Caki2 (cell line): Measurements from ENCODE around the gene KCTD14. TPM values are rescaled to one million over a fixed set of nuclear protein-coding genes. Genes with fewer than 3 reads are reported as not detected.
"Not testable (repeated sequence)": the region's sequence is repeated elsewhere in the genome, so short reads cannot be mapped to it uniquely, and the experiment has no call there.

Source experiments
- DNase-seq: peaks from one replicate; pipeline ENCODE4 v3.0.0-alpha.2; 2015; ENCODE audit warnings: low read depth
- in situ Hi-C: cut with HindIII; loops from 2 replicates; pipeline ENCODE4 v1.10.0; 2016; ENCODE audit warnings: low sequenced_read_pairs, low pct_unique_long_range_greater_than_20kb, mixed read lengths
- total RNA-seq: library from RNA; depleted of rRNA; stranded (reverse); fragments of >200 nt; shearing (Covaris generic); gene quantifications from 2 replicates; pipeline ENCODE4 v1.2.3, GENCODE V29; 2014; ENCODE audit warnings: low replicate concordance

KCTD14 gene
- total RNA-seq, 1 experiment from 2014 or later = 7.2 TPM

DNA sequence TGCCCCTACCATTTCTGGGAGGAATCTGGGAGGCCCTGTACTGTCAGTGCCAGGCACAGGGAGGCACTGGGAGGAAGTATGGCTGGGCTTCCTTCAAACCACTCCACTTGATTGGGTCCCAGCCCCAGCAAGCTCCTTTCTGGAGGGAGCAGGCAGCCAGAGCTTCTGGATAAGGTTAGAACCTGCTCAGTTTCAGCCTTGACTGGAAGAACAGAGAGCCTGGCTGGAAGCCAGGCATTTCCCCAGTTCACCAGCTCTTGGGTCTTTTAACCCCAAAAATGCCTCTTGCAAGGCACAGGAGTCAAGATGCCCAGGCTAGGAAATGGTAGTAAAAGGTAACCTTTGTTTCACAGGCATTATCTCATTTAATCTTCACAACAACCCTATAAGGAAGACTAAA lies 9.0 kb upstream of the KCTD14 start:
- in situ Hi-C loops = no loop called here
- no peak for DNase-seq

DNA sequence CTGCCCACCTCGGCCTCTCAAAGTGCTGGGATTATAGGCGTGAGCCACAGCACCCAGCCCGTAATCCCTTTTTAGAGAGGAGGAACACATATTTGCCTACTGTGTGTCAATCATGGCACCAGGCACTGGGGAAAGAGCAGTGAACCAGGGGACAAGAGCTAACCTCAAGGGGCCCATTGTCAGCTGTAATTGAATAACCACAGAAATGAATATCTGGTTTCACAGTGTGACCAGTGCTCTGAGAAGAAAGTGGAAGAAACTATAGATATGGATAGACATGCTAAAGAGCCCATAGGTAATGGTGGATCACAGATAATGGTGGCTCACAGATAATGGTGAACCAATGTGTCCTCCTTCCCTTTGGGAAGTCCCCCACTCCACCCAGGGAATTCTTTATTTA lies 8.6 kb upstream of the KCTD14 start:
- DNase-seq = no peak
- in situ Hi-C loops = no loop called here

DNA sequence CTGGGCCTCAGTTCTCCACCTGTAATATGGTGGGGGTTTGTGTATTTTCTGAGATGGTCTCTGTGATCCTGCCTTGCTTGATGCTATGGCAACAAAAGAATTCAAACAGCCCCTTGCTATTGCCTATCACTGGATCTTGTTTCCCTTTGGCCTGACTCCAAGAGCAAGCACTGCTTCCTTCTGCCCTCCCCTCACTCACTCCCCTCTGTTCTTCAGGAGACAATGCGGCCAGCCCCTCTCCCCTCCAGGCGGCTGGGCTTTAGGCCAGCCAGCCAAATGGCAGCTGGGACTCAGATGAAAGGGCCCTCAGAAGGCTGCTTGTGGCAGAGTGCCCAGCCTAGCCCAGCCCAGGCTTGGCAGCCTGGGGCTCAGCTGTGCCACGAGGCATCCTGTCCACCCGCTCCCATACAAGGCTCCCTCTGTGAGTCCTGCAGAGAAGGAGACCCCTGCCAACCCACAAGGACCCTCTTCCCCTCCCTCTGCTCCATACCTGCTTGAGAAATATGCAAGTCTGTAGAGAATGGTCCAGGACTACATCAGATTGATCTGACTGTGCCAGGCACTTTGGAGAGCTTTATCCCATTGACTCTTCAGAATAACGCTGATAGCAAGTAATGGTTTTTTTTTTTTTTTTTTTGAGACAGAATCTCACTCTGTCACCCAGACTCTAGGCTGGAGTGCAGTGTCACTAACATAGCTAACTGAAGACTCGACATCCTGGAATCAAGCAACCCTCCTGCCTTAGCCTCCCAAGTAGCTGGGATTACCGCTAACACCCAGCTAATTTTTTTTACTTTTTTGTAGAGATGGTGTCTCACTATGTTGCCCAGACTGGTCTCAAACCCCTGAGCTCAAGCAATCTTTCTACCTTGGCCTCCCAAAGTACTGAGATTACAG lies 7.6 kb upstream of the KCTD14 start:
- in situ Hi-C loops = no loop called here
- no peak for DNase-seq

DNA sequence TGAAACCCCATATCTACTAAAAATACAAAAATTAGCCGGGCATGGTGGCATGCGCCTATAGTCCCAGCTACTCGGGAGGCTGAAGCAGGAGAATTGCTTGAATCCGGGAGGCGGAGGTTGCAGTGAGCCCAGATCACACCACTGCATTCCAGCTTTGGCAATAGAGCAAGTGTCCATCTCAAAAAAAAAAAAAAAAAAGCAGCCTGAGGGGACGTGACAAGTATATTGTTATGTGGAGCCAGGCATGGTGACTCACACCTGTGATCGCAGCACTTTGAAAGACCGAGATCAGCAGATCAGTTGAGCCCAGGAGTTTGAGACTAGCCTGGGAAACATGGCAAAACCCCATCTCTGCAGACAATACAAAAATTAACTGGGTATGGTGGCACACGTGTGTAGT lies 5.3 kb upstream of the KCTD14 start:
- DNase-seq, in situ Hi-C loops: not testable (repeated sequence)

DNA sequence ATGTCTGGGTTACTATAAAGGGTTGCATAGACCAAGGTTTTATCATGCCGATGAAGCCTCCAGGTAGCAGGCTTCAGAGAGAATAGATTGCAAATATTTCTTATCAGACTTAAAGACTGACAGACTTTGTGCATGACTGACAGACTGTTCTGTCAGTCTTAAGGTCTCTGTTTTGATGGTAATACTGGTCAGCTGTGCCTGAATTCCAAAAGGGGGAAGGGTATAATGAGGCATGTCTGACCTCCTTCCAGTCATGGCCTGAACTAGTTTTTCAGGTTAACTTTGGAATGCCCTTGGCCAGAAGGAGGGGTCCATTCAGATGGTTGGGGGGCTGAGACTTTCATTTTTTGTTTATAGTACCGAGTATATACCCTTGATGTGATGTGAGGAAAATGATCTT lies 4.7 kb upstream of the KCTD14 start:
- in situ Hi-C loops = no loop called here
- DNase-seq = no peak

DNA sequence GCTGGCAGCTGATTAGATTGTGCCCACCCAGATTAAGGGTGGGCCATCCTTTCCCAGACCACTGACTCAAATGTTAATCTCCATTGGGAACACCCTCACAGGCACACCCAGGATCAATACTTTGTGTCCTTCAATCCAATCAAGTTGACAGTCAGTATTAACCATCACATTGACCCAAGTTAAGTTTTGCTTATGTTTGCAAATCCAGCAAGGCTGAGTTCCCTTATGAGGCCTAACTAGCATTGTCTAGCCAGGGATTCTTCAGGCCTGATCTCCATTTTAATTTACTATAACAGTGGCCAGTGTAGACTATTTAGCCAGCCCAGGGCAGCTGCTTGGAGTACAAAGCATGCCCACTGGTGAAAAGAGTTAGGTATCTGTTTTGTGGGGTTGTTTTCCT lies 2.3 kb upstream of the KCTD14 start:
- in situ Hi-C loops = no loop called here
- no peak for DNase-seq

DNA sequence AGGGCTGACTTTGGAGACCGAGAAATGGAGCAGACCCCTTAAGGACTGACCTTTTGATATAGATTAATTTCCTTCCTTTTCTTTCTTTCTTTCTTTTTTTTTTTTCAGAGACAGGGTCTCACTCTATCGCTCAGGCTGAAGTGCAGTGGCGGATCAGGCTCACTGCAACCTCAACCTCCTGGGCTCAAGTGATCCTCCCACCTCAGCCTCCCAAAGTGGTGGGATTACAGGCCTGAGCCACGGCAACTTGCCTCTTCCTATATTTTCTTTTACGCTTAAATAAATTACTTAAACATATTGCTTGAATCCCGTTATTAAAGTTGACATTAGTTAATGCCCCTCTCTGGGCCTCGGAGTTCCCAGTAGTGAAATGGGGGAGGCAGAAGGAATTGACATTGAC lies 350 bp upstream of the KCTD14 start:
- peak; percentile 22 for DNase-seq
- in situ Hi-C loops = no loop called here

DNA sequence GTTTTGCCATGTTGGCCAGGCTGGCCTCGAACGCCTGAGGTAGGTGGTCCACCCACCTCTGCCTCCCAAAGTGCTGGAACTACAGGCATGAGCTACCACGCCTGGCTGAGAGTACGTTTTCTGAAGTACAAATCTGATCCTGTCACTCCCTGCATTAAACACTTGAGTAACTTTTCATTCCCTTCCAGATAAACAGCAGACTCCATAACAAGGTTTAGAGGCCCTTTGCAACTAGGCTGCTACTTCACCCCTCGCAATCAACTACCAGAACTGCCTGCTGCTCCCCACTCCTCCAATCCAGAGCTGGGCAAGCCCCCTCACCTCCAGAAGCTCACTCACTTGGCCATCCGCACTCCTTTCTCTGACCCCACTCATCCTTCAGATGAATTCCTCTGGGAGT lies 1.5 kb downstream of the KCTD14 start:
- in situ Hi-C loops = no loop called here
- DNase-seq = no peak

DNA sequence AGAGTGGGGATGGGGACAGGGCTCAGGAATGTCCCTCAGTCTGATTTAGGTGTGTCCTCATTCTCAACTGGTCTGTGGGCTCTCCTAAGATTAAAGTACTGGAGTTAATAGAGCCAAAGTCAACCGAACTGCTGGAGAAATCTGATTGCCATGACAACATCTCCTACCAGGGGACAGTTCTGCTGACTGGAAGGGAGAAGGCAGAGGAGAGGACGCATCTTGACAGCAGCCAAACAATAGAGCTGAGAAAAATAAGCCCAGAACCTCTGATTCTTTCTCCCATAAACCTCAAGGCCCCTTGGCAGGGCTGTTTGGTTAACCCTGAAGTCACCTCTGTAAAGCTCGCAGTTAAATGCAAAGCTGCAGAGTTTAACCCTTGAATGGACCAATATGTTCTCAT lies 2.8 kb downstream of the KCTD14 start:
- in situ Hi-C loops = no loop called here
- DNase-seq = no peak

DNA sequence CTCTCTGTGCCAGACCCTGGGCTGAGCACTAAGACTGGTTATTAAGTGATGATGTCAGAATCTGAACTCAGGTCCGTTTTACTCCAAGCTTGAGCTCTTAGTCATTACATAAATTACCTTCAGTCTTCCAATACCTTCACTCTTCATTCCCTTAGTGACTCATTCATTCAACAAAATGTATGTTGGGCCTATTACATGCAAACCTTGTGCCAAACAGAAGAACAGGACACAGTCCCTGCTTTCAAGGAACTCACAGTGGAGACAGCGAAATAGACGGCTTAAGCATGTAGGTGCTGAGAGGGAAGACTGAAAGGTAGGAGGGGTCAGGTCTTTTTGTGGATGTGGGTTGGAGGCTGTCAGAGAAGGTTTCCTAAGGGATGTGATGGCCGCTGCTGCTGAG lies 3.3 kb downstream of the KCTD14 start:
- in situ Hi-C loops = no loop called here
- DNase-seq = no peak

DNA sequence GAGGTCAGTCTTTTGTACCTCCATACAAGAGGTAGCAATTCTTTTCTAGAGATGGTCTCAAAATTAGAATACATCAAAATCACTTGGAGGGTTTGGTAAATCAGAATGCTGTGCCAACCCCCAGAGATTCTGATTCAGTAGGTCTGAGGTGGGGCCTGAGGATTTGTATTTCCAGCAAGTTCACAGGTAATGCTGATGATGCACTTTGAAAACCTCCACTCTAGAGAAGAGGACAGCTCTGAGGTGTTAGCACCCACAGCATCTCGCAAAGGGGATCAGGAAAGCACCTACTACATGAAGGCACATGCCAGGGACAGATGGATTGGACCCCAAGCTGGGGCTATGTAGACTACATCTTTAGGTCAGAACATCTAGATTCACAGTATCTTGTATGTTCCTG lies 7.2 kb downstream of the KCTD14 start:
- in situ Hi-C loops = no loop called here
- no peak for DNase-seq

DNA sequence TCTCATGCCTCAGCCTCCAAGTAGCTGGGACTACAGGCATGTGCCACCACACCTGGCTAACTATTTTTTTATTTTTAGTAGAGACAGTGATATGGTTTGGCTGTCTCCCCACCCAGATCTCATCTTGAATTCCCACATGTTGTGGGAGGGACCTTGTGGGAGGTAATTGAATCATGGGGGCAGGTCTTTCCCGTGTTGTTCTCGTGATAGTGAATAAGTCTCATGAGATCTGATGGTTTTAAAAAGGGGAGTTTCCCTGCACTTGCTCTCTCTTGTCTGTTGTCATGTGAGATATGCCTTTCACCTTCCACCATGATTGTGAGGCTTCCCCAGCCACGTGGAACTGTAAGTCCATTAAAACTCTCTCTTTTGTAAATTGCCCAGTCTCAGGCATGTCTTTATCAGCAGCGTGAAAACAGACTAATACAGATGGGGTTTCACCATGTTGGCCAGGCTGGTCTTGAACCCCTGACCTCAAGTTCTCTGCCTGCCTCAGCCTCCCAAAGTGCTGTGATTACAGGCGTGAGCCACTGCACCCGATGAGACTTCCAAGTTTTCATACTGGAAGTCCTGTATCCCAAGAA lies 8.0 kb downstream of the KCTD14 start:
- in situ Hi-C loops, DNase-seq: not testable (repeated sequence)

DNA sequence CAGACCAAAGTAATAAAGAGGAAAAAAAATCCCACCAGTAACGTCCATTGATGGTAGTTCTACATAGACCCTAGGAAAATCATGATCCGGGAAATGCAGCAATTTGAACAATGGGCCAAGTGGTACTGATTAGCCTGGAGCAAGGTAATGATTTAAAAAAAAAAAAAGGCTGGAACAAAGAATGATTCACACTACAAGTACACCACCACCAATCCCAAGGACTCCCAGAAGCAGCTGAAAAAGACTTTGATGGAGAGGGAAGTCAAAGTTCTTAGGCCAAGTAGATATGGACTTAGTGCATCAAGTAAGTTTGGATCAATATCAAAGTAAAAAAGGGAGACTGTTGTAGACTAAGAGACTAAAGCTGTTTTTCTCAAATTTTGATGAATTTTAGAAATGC lies 11.8 kb downstream of the KCTD14 start:
- in situ Hi-C loops = no loop called here
- DNase-seq = no peak

DNA sequence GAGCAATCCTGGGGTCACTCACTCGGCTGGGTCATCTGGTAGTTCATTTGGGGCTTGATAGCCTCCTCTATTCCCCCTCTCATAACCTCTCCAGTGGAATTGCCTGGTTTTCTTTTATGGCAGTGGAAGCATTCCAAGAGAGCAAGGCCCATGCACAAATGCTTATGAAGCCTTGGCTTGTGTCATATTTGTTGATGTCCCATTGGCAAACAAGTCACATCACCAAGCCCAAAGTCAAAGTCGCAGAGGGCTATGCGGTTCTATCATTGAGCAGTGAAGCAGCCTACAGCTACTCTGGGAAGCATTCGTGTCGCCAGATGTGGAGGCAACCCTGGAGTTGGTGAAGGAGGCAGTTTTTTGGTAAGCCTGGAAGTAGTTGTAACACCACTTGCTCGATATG lies 12.3 kb downstream of the KCTD14 start:
- in situ Hi-C loops = no loop called here
- no peak for DNase-seq

DNA sequence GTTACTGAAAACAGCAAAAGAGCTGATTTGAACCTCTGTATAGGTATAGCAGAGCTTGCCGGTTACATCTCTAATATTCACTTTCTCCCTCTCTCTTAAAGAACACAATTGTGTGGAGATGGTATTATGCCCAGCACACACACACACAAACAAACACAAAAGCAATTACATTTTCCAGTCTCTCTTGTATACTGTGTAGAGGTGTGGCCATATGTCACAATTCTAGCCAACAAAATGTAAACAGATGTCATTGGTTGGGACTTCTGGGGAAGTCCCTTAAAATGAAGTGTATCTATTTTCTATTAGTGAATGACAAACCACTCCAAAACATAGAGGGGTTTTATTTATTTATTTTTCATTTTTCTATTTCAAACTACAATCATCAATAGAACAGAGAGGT lies 12.8 kb downstream of the KCTD14 start:
- in situ Hi-C loops = no loop called here
- DNase-seq = no peak

DNA sequence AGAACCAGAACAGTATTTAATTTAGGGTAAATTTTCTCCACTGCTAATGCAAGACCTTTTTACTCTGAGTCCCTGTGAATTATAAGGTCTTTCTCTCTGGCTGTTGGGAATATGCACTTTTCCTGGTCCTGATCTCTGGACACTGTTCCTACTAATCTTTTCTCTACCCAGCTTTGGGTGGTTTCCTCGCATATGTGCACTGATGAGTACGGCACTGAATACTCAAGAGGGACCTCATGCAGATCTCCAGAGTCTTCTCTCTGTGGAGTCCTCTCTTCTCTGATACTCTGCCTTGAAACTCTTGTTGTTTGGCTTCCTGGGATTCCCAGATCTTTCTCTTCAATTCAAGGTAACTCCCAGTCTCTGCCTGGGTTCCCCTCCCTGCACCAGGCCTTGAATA lies 14.0 kb downstream of the KCTD14 start:
- no peak for DNase-seq
- in situ Hi-C loops = no loop called here

DNA sequence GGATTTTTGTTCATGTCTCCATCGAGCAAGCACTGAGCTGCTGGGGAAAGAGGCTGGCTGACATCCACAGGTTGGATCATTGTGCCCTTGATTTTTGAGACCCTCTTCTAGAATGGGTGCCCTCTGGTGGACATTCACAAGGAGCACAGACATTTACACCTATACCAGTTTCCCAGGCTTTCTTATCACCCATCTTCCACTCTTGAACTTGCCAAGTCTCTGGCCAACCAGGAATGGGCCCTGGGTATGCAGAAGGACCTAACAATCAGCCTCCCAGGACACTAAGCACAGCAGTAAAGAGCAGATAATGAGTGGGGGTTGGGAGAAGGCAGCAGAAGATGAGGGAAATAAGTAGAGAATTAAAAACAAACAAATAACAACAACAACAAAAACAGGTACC lies 22.9 kb downstream of the KCTD14 start:
- in situ Hi-C loops = no loop called here
- peak; percentile 58 for DNase-seq

DNA sequence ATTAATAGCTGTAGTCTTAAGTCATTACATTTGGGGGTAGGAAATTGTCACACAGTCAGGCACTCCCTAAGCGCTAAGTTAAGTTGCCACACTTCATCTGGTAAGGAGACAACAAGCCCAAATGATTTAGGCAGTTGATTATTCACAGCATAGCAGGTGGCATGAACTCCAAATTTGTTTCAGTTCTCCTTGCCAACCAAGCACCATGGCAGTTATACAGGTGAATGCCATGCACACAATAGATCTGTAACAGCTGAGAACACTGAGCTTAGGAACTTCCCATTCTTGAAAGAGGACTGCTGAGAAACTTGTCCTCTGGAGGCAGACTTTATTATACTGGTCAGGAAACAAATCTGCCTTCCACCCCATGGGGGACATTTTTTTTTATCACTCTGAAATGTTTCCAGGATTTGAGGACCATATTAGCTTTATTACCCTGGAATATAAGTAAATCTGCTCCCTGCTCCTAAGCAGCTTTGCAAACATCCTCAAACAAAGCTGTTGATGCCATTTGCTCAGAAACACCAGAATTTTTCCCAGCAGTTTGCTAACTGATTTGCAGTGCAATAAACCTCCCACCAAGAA lies 23.5 kb downstream of the KCTD14 start:
- DNase-seq = no peak
- in situ Hi-C loops = no loop called here

DNA sequence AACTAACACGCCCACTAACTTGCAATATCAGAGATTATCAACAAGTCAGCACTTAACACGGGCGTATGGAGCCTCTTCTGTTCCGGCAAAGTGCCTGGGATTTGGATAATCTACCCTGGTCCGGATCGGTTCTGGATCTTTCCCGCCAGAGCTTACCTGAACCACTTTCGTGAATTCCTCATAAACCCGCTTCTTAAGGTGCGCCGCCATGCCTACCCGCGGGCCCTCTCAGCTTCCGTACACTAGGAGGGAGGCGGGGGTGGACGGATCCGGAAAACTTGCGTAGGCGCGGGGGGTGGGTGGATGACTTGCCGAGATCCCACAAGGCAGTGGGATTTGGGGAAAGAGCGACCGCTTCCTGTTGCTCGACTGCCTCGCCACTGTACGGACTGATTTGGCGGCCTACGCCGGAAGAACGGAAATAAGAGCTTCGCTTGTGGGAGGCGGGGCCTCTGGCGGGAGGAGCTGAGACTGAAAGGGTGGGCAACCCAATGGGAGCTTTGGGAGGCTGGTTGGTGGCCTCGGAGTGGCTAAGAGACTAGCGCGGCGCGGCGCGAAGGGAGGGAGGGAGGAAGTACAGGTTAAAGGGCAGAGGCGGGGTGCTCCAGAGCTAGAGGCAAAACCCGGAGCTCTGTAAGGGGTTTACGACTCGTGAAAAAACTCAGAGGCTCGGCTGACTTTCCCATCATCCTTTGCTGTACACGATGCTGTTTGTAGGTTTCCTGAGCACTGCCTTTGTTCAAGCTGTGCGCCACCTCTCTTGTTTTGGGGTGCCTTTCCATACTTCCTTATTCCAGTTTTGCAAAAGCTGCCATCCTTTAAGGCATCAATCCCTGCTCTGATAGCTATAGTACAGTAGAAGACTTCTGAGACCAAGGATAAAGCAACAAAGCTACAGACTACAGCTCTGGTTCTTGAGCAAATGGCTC lies 28.4 kb downstream of the KCTD14 start, which contains the start of gene INTS4:
Gene INTS4, minus strand, starts transcription at position 235 of the 929 bp plus-strand sequence. Its CDS starts 25 bp downstream, at position 210.
- peak; percentile 99 for DNase-seq
- in situ Hi-C loops = no loop called here
